ENCODE measurements around the gene CES1. TPM values are rescaled to one million over a fixed set of nuclear protein-coding genes. Genes with fewer than 3 reads are reported as not detected.

The CES1 gene
- total RNA-seq, 1 experiment from 2014 or later: 625 TPM

DNA sequence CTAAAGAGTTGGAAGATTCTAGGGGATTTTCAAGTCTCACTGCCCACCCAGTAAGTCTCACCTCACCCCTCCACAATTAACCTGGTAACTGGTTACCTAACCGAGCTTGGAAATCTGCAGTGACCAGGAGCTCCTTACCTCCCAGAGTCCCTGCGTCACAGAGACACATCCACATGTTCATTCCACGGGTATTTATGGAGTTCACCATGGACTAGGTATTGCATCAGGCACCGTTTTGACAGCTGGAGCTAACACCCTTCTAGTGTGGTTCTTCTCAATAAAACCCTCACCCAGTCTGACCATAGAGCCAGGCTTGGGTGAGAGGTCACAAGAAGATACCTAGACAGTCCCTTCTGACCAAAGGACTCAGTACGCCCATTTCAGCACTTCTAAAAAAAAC is 40.2 kb upstream of the CES1 start:
- no peak for DNase-seq (ENCODE audit: low spot score)
- no peaks in the 10 kb centered on the region for H3K9me3 ChIP-seq (ENCODE audit: low read depth, low read length, poor library complexity, severe bottlenecking)
- CTCF ChIA-PET: no interaction called here
- no peaks in the 10 kb centered on the region for H3K27me3 ChIP-seq (replicated peaks; ENCODE audit: insufficient read depth, low read depth, low read length, poor library complexity)
- POLR2A ChIA-PET (ENCODE audit: low non-redundant PET): no interaction called here
- H3K4me3 ChIP-seq (ENCODE audit: low read depth, low read length, poor library complexity, severe bottlenecking): no peak overlapping the region
- TF ChIP-seq, protein P1, sequence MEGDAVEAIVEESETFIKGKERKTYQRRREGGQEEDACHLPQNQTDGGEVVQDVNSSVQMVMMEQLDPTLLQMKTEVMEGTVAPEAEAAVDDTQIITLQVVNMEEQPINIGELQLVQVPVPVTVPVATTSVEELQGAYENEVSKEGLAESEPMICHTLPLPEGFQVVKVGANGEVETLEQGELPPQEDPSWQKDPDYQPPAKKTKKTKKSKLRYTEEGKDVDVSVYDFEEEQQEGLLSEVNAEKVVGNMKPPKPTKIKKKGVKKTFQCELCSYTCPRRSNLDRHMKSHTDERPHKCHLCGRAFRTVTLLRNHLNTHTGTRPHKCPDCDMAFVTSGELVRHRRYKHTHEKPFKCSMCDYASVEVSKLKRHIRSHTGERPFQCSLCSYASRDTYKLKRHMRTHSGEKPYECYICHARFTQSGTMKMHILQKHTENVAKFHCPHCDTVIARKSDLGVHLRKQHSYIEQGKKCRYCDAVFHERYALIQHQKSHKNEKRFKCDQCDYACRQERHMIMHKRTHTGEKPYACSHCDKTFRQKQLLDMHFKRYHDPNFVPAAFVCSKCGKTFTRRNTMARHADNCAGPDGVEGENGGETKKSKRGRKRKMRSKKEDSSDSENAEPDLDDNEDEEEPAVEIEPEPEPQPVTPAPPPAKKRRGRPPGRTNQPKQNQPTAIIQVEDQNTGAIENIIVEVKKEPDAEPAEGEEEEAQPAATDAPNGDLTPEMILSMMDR (conservative IDR thresholded peaks at IDR 0.05; ENCODE audit: low read depth, low read length): no peak
- no peak for TF ChIP-seq EZH2 (IDR thresholded peaks at IDR 0.05; ENCODE audit: borderline replicate concordance, low read depth, low read length, poor library complexity, severe bottlenecking)
- intact Hi-C loops (cut with micrococcal nuclease; ENCODE audit: unreplicated experiment): no loop called here
- no peaks in the 10 kb centered on the region for H3K4me1 ChIP-seq (ENCODE audit: insufficient read depth, low read length, poor library complexity, severe bottlenecking)
- H3K36me3 ChIP-seq (ENCODE audit: insufficient read depth, low read length, poor library complexity, severe bottlenecking): no peaks in the 10 kb centered on the region
- H3K27ac ChIP-seq (ENCODE audit: low read depth, low read length, poor library complexity, severe bottlenecking): no peak overlapping the region
- BruUV-seq (replicated peaks): no TSS peak

DNA sequence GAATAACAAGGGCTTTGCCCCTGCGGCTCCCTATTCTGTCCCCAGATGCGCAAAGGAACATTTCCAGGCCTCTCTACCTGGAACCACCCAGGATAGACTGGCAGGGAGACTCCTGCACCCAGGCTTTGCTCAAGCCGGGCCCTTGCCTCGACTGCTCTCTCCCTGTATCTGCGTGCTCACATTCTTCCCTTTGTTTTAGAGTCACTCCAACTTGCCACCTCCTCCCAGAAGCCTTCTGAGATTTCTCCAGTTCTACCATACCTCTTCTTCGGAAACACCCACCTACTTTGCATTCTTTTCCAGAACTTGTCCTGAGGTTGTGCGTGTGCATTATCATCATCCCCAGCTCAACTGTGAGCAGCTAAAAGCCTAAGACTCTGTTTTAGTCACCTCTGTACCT is 39.2 kb upstream of the CES1 start:
- BruUV-seq (replicated peaks): no TSS peak
- Histone ChIP-seq H3K9me3 (ENCODE audit: low read depth, low read length, poor library complexity, severe bottlenecking) (no peaks in the 10 kb centered on the region), H3K4me3 (ENCODE audit: low read depth, low read length, poor library complexity, severe bottlenecking) (no peak overlapping the region)

DNA sequence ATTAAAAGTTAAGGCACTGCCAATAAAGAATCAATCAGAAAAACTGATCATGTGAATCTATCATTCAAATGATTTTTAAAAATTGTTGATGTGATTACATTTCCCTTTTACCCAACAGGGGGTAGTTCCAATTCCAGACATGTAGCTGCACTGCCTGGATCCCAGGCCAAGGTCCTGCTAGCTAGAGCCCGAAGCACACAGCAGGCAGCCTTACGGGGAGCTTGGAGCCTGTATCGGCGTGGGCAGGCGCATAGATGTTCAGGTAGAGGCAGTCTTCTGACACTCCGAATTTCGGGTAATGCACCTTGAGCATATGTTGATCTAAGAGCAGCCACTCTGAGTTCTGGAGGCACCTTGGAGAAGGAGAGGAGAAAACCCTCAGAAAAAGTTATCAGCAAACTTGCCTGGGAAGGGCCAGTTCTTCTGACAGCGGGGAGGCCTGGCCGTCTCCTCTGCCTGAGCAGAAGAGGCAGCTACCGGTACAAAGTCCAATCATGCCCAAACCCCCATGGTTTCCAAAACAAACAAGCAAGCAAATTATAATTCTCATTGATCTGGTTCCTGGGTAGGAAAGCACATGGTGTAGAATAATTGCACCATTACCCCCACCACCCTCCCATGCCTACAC is 38.6 kb upstream of the CES1 start:
- Histone ChIP-seq H3K27me3 (replicated peaks; ENCODE audit: insufficient read depth, low read depth, low read length, poor library complexity) (no peaks in the 10 kb centered on the region), H3K27ac (ENCODE audit: low read depth, low read length, poor library complexity, severe bottlenecking) (no peak overlapping the region), H3K9me3 (ENCODE audit: low read depth, low read length, poor library complexity, severe bottlenecking) (no peaks in the 10 kb centered on the region), H3K4me3 (ENCODE audit: low read depth, low read length, poor library complexity, severe bottlenecking) (no peak overlapping the region), H3K36me3 (ENCODE audit: insufficient read depth, low read length, poor library complexity, severe bottlenecking) (no peaks in the 10 kb centered on the region), H3K4me1 (ENCODE audit: insufficient read depth, low read length, poor library complexity, severe bottlenecking) (no peaks in the 10 kb centered on the region)
- no TSS peak for BruUV-seq (replicated peaks)
- no peak for DNase-seq (ENCODE audit: low spot score)
- ChIA-PET CTCF (no interaction called here), POLR2A (ENCODE audit: low non-redundant PET) (no interaction called here)
- intact Hi-C loops (cut with micrococcal nuclease; ENCODE audit: unreplicated experiment): no loop called here
- TF ChIP-seq, protein P1 (conservative IDR thresholded peaks at IDR 0.05; ENCODE audit: low read depth, low read length): no peak
- no peak for TF ChIP-seq EZH2 (IDR thresholded peaks at IDR 0.05; ENCODE audit: borderline replicate concordance, low read depth, low read length, poor library complexity, severe bottlenecking)

More for the DNA sequence above, 39.2 kb upstream of the CES1 start:
- intact Hi-C loops (cut with micrococcal nuclease; ENCODE audit: unreplicated experiment): no loop called here
- ChIA-PET CTCF (no interaction called here), POLR2A (ENCODE audit: low non-redundant PET) (no interaction called here)
- Histone ChIP-seq H3K36me3 (ENCODE audit: insufficient read depth, low read length, poor library complexity, severe bottlenecking) (no peaks in the 10 kb centered on the region), H3K4me1 (ENCODE audit: insufficient read depth, low read length, poor library complexity, severe bottlenecking) (no peaks in the 10 kb centered on the region), H3K27me3 (replicated peaks; ENCODE audit: insufficient read depth, low read depth, low read length, poor library complexity) (no peaks in the 10 kb centered on the region), H3K27ac (ENCODE audit: low read depth, low read length, poor library complexity, severe bottlenecking) (no peak overlapping the region)
- TF ChIP-seq EZH2 (IDR thresholded peaks at IDR 0.05; ENCODE audit: borderline replicate concordance, low read depth, low read length, poor library complexity, severe bottlenecking): no peak
- TF ChIP-seq, protein P1 (conservative IDR thresholded peaks at IDR 0.05; ENCODE audit: low read depth, low read length): no peak
- DNase-seq (ENCODE audit: low spot score): no peak
